WERI-Rb-1 (cell line): Measurements from ENCODE around the gene PER3.

Experiments
- DNase-seq: peaks from one replicate; pipeline ENCODE4 v3.0.0-alpha.2; 2020
- H3K27ac ChIP-seq: fragments of 250-450 bp; sonication (Bioruptor Pico); 2 replicates; pipeline ENCODE4 v1.5.1; 2020; ENCODE audit warnings: mild to moderate bottlenecking, moderate library complexity
- H3K27me3 ChIP-seq: fragments of 250-450 bp; sonication (Bioruptor Pico); 2 replicates; pipeline ENCODE4 v1.5.1; 2021; ENCODE audit warnings: mild to moderate bottlenecking, low read depth, moderate library complexity; ENCODE audit not compliant: insufficient read depth, severe bottlenecking
- H3K36me3 ChIP-seq: fragments of 250-450 bp; sonication (Bioruptor Pico); 2 replicates; pipeline ENCODE4 v1.5.1; 2020; ENCODE audit warnings: mild to moderate bottlenecking, moderate library complexity
- H3K4me3 ChIP-seq: 2 replicates; pipeline ENCODE4 v1.5.1; 2011; ENCODE audit warnings: low read depth, mild to moderate bottlenecking, control low read depth, low read length
- H3K9me3 ChIP-seq: fragments of 250-450 bp; sonication (Bioruptor Pico); 2 replicates; pipeline ENCODE4 v1.5.1; 2021; ENCODE audit warnings: mild to moderate bottlenecking, moderate library complexity; ENCODE audit not compliant: severe bottlenecking
- TF ChIP-seq, protein P1 (sequence below): IDR thresholded peaks from 2 replicates; pipeline ENCODE4 v1.5.1; 2011; ENCODE audit warnings: low read depth, mild to moderate bottlenecking, control low read depth, inconsistent platforms, low read length

PER3 gene

DNA sequence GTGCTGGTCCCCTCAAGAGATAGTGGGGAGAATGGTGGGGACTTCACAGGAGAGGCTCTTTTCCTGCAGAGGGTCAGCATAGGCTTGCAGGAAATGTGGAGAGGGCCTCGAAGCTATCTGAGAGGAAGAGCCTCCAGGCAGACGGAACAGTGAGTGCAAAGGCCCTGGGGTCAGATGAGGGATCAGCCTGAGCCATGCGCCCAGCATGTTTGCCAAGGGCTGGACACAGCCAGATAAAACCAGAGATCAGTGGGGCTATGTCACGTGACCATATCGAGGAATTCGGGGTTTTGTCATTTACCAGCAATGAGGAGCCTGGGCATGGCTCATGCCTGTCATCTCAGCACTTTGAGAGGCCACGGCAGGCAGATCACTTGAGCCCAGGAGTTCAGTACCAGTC lies 75.3 kb downstream of the PER3 start:
- no peaks in the 10 kb centered on the region for H3K36me3 ChIP-seq
- no peak overlapping the region for H3K4me3 ChIP-seq
- no peak for DNase-seq
- no peak overlapping the region for H3K27ac ChIP-seq
- TF ChIP-seq, protein P1, sequence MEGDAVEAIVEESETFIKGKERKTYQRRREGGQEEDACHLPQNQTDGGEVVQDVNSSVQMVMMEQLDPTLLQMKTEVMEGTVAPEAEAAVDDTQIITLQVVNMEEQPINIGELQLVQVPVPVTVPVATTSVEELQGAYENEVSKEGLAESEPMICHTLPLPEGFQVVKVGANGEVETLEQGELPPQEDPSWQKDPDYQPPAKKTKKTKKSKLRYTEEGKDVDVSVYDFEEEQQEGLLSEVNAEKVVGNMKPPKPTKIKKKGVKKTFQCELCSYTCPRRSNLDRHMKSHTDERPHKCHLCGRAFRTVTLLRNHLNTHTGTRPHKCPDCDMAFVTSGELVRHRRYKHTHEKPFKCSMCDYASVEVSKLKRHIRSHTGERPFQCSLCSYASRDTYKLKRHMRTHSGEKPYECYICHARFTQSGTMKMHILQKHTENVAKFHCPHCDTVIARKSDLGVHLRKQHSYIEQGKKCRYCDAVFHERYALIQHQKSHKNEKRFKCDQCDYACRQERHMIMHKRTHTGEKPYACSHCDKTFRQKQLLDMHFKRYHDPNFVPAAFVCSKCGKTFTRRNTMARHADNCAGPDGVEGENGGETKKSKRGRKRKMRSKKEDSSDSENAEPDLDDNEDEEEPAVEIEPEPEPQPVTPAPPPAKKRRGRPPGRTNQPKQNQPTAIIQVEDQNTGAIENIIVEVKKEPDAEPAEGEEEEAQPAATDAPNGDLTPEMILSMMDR, result no peak
- no peaks in the 10 kb centered on the region for H3K27me3 ChIP-seq
- H3K9me3 ChIP-seq, result no peaks in the 10 kb centered on the region

DNA sequence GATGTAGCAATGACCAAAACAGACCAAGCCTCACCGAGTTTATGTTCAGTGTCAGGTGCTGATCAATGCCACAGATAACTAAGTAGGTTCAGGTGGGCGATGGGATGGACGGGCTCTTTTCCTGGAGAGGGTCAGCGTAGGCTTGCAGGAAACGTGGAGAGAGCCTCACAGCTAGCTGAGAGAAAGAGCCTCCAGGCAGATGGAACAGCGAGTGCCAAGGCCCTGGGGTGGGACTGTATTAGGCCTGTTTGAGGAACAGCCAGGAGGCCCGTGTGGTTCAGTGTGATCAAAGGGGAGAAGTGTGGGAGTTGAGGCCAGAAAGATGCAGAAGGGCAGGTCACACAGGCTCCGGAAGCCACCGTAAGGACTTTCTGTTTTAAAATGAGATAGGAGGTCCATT lies 76.0 kb downstream of the PER3 start:
- no peak for DNase-seq
- no peaks in the 10 kb centered on the region for H3K36me3 ChIP-seq
- no peak overlapping the region for H3K27ac ChIP-seq
- TF ChIP-seq, protein P1, result no peak
- H3K4me3 ChIP-seq, result no peak overlapping the region
- H3K27me3 ChIP-seq, result no peaks in the 10 kb centered on the region
- H3K9me3 ChIP-seq, result no peaks in the 10 kb centered on the region

DNA sequence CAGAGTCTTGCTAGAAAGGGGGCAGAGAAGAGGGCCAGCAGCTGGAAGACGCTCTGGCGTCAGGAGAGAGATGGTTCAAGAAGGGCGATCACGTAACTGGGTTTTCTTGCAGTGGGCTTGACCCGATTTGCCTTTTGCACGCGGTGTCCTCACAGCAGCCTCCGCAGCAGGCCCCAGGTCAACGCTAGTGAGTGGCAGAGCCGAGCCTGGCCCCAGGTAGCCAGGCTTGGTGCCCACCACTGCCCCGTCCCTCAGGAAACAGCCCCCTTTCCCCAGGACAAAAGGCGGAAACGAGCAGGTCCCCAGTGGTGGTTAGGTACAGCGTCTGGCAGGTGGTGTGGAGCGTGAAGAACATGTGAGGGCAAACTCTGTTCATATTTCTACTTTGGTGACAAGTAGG lies 77.4 kb downstream of the PER3 start:
- DNase-seq, result no peak
- Histone ChIP-seq H3K27me3 (no peaks in the 10 kb centered on the region), H3K36me3 (no peaks in the 10 kb centered on the region), H3K4me3 (no peak overlapping the region), H3K9me3 (no peaks in the 10 kb centered on the region), H3K27ac (no peak overlapping the region)
- TF ChIP-seq, protein P1, result no peak

DNA sequence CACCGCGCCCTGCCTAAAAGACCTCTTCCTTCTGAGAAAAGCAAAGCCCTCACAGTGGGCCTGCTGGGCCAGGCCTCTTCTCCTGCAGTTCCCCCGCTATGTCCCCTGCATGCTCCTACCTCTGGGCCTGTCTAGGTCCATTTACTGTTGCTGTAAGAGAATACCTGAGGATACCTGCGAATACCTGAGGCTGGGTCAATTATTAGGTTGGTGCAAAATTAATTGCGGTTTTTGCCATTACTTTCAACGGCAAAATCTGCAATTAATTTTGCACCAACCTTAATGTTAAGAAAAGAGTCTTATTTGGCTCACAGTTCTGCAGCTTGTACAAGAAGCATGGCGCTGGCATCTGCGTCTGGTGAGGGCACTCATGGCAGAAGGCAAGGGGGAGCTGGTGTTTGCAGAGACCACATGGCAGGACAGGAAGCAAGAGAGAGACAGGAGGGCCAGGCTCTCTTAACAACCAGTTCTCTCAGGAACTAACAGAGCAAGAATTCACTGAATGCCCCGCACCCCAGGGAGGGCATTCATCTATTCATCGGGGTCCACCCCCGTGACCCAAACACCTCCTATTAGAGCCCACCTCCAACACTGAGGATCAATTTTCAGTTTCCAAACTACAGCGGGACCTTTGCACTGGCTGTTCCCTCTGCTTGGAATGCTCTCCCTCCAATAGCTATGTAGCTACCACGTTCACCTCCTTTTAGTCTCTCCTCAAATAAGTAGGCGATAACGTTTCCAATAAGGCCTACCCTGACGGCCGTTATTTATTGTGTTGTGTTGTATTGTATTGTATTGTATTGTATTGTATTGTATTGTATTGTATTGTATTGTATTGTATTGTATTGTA lies 78.3 kb downstream of the PER3 start:
- no peaks in the 10 kb centered on the region for H3K27me3 ChIP-seq
- TF ChIP-seq, protein P1, result no peak

DNA sequence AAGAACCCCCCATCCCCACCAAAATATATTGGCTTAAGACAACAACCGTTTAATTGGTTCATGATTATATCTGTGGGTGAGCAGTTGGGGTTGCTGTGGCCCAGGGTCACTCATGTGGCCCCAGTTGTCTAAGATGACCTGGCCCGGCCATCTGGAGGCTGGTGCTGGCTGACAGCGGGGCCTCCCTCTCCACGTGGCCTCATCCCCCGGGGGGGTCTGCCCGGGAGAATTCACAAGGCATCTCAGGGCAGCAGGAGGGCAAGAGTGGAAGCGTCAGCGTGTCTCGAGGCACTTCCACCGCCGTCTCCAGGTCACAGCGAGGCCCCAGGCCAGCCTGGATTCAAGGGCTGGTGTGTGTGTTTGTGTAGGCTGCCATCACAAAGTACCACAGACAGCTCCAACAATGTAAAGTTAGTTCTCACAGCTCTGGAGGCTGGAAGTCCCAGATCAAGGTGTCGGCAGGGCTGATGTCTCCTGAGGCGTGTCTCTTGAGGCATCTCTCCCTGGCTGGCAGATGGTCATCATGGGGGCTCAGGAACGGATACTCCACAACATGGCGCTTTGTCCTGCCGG lies 79.8 kb downstream of the PER3 start:
- Histone ChIP-seq H3K27me3 (no peaks in the 10 kb centered on the region), H3K27ac (no peak overlapping the region), H3K9me3 (no peaks in the 10 kb centered on the region), H3K4me3 (no peak overlapping the region), H3K36me3 (no peaks in the 10 kb centered on the region)
- DNase-seq, result peak; percentile 29
- TF ChIP-seq, protein P1, result no peak

More for the DNA sequence above, 78.3 kb downstream of the PER3 start:
- DNase-seq, result no peak
- Histone ChIP-seq H3K36me3 (no peaks in the 10 kb centered on the region), H3K9me3 (no peaks in the 10 kb centered on the region), H3K27ac (no peak overlapping the region), H3K4me3 (no peak overlapping the region)

DNA sequence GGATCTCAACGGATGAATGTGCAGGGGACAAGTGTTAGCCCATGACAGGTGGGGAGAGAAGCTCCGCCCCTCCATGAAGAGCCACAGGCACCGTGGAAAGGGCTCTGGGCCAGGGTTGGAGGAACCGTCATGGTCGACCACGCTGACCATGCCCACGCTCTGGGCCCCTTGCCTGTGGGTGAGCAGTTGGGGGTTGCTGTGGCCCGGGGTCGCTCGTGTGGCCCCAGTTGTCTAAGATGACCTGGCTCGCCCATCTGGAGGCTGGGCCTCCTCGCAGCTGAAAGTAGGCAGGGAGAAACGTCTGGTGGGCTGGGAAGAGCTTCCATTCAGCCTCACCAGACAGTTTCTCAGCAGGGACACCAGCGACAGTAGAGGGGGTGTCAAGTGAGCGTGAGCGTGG lies 81.9 kb downstream of the PER3 start:
- Histone ChIP-seq H3K27me3 (no peaks in the 10 kb centered on the region), H3K9me3 (no peaks in the 10 kb centered on the region), H3K4me3 (no peak overlapping the region), H3K36me3 (no peaks in the 10 kb centered on the region), H3K27ac (no peak overlapping the region)
- DNase-seq, result no peak
- TF ChIP-seq, protein P1, result no peak
